Neural progenitor cell (in vitro differentiated cells): ENCODE results near the gene TSPAN3. TPM values are rescaled to one million over a fixed set of nuclear protein-coding genes. Genes with fewer than 3 reads are reported as not detected.
A peak's percentile ranks its signal among the peaks of the same experiment; 100 is the strongest.

Source experiments
- DNase-seq: peaks from one replicate; pipeline ENCODE4 v3.0.0-alpha.2; 2016; ENCODE audit warnings: low spot score
- H2AFZ ChIP-seq: fragments of 200-600 bp; sonication (generic); replicated peaks from 2 replicates; pipeline ENCODE4 v1.6.1; 2016; ENCODE audit warnings: antibody characterized with exemption
- H3F3A ChIP-seq: fragments of 200-600 bp; sonication (generic); 2 replicates; pipeline ENCODE4 v1.6.1; 2016; ENCODE audit warnings: antibody characterized with exemption, low read depth
- H3K27ac ChIP-seq: fragments of 200-600 bp; sonication (generic); 2 replicates; pipeline ENCODE4 v1.5.1; 2016; ENCODE audit warnings: mild to moderate bottlenecking
- H3K27me3 ChIP-seq: fragments of 200-600 bp; sonication (generic); 2 replicates; pipeline ENCODE4 v1.6.1; 2016; ENCODE audit warnings: mild to moderate bottlenecking, moderate library complexity
- H3K36me3 ChIP-seq: fragments of 200-600 bp; sonication (generic); 2 replicates; pipeline ENCODE4 v1.5.1; 2016
- H3K4me1 ChIP-seq: fragments of 200-600 bp; sonication (generic); 2 replicates; pipeline ENCODE4 v1.6.1; 2016; ENCODE audit warnings: mixed run types
- H3K4me2 ChIP-seq: fragments of 200-600 bp; sonication (generic); 2 replicates; pipeline ENCODE4 v1.6.1; 2016
- H3K4me3 ChIP-seq: fragments of 200-600 bp; sonication (generic); 2 replicates; pipeline ENCODE4 v1.5.1; 2016
- H3K79me2 ChIP-seq: fragments of 200-600 bp; sonication (generic); 2 replicates; pipeline ENCODE4 v1.6.1; 2016; ENCODE audit warnings: low read depth
- H3K9ac ChIP-seq: fragments of 200-600 bp; sonication (generic); 2 replicates; pipeline ENCODE4 v1.6.1; 2016
- H3K9me3 ChIP-seq: fragments of 200-600 bp; sonication (generic); 2 replicates; pipeline ENCODE4 v1.5.1; 2016; ENCODE audit warnings: low read depth
- H4K20me1 ChIP-seq: fragments of 200-600 bp; sonication (generic); 2 replicates; pipeline ENCODE4 v1.6.1; 2016; ENCODE audit warnings: low read depth
- H3K27ac Mint-ChIP-seq: 3 replicates; pipeline ENCODE4 v1.8.0; 2021; ENCODE audit warnings: mixed read lengths
- H3K27me3 Mint-ChIP-seq: 2 replicates; pipeline ENCODE4 v1.8.0; 2022; ENCODE audit warnings: low read depth, mild to moderate bottlenecking, inconsistent platforms, moderate library complexity, mixed read lengths; ENCODE audit not compliant: insufficient read depth
- H3K36me3 Mint-ChIP-seq: 3 replicates; pipeline ENCODE4 v1.8.0; 2021; ENCODE audit warnings: mixed read lengths
- H3K4me1 Mint-ChIP-seq: 3 replicates; pipeline ENCODE4 v1.8.0; 2021; ENCODE audit warnings: mixed read lengths
- H3K4me3 Mint-ChIP-seq: 3 replicates; pipeline ENCODE4 v1.8.0; 2021; ENCODE audit warnings: mild to moderate bottlenecking, moderate library complexity, mixed read lengths
- H3K9me3 Mint-ChIP-seq: 3 replicates; pipeline ENCODE4 v1.8.0; 2020; ENCODE audit warnings: mixed read lengths
- EZH2 ChIP-seq: fragments of 200-600 bp; sonication (generic); IDR thresholded peaks from 2 replicates; pipeline ENCODE4 v1.6.1; 2017; ENCODE audit warnings: antibody characterized with exemption, mild to moderate bottlenecking, moderate library complexity
- EZH2phosphoT487 ChIP-seq: fragments of 200-600 bp; sonication (generic); IDR thresholded peaks from 2 replicates; pipeline ENCODE4 v1.6.1; 2017; ENCODE audit warnings: antibody characterized with exemption
- total RNA-seq: library from RNA; depleted of rRNA; stranded (reverse); fragments of >200 nt; gene quantifications from 2 replicates; pipeline ENCODE4 v1.2.3, GENCODE V29; 2015; ENCODE audit warnings: low replicate concordance
- TF ChIP-seq, protein P1 (sequence below): fragments of 200-600 bp; sonication (generic); IDR thresholded peaks from 2 replicates; pipeline ENCODE4 v1.5.1; 2017; ENCODE audit warnings: antibody characterized with exemption, mild to moderate bottlenecking

Gene TSPAN3
- total RNA-seq, 1 donor from 2014 or later = 474 TPM

DNA sequence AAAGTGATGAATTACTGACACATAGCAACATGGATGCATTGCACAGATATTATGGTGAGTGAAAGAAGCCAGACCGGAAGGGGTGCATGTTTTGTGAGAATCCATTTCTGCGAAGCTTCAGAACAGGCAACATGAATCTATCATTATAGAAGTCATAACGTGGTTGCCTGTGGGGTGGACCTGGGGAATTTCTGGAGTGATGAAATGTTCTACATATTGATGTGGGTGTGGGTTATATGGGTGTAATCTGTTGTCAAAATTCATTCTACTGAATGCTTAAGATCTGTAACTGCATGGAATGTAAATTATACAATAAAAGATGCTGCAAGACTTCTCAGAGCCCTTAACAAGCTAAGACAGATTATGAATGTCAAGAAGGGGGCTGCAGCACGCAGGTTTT is 25.2 kb upstream of the TSPAN3 start:
- no peaks in the 10 kb centered on the region for H4K20me1 ChIP-seq

DNA sequence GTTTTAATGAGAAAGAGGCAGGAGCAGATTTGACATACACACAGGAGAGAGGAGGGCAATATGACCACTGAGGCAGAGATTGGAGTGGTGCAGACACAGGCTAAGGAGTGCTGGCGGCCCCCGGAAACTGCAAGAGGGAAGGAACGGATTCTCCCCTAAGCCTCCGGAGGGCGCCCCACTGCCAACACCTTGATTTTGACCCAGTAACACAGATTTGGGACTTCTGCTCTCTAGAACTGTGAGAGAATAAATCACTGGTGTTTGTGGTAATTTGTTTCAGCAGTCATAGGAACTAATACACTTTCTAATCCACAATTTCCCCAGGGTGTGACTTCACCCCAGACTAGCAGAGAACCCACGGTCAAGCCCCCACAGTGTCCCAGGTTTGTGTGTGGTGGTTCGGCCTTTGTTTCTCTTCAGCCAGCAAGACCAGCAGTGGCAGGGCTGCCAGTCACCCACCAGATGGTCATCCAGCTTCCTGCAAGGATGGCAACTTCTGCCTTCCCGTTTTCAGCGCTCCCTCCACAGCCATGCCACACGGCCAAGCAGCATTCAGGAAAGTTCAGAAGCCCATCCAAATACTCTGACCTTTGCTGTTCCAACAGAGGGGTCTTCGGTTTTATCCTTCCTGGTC is 23.6 kb upstream of the TSPAN3 start:
- no peaks in the 10 kb centered on the region for H3K79me2 ChIP-seq
- no peak overlapping the region for H3K4me3 ChIP-seq
- H3K27ac Mint-ChIP-seq = no peak overlapping the region
- H3K27me3 Mint-ChIP-seq = peaks cover 3% of the 10 kb centered on the region
- peaks cover 17% of the 10 kb centered on the region for H3K4me1 Mint-ChIP-seq
- TF ChIP-seq EZH2phosphoT487 = no peak
- TF ChIP-seq, protein P1, sequence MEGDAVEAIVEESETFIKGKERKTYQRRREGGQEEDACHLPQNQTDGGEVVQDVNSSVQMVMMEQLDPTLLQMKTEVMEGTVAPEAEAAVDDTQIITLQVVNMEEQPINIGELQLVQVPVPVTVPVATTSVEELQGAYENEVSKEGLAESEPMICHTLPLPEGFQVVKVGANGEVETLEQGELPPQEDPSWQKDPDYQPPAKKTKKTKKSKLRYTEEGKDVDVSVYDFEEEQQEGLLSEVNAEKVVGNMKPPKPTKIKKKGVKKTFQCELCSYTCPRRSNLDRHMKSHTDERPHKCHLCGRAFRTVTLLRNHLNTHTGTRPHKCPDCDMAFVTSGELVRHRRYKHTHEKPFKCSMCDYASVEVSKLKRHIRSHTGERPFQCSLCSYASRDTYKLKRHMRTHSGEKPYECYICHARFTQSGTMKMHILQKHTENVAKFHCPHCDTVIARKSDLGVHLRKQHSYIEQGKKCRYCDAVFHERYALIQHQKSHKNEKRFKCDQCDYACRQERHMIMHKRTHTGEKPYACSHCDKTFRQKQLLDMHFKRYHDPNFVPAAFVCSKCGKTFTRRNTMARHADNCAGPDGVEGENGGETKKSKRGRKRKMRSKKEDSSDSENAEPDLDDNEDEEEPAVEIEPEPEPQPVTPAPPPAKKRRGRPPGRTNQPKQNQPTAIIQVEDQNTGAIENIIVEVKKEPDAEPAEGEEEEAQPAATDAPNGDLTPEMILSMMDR = peak; percentile 53
- no peaks in the 10 kb centered on the region for H3K36me3 ChIP-seq
- H3F3A ChIP-seq = no peaks in the 10 kb centered on the region
- no peaks in the 10 kb centered on the region for H3K36me3 Mint-ChIP-seq
- H4K20me1 ChIP-seq = no peaks in the 10 kb centered on the region
- no peaks in the 10 kb centered on the region for H3K27me3 ChIP-seq
- no peaks in the 10 kb centered on the region for H3K9me3 ChIP-seq
- H3K9ac ChIP-seq = no peak overlapping the region
- H3K4me3 Mint-ChIP-seq = no peak overlapping the region
- H3K4me2 ChIP-seq = no peak overlapping the region
- no peaks in the 10 kb centered on the region for H3K9me3 Mint-ChIP-seq
- no peaks in the 10 kb centered on the region for H3K4me1 ChIP-seq
- H2AFZ ChIP-seq = no peak overlapping the region
- DNase-seq = peak; percentile 38
- H3K27ac ChIP-seq = no peak overlapping the region

More for the DNA sequence above, 25.2 kb upstream of the TSPAN3 start:
- no peak for DNase-seq
- H3K36me3 Mint-ChIP-seq = no peaks in the 10 kb centered on the region
- no peak overlapping the region for H3K27ac Mint-ChIP-seq
- Histone ChIP-seq H3K9ac (no peak overlapping the region), H3K27me3 (no peaks in the 10 kb centered on the region), H3K4me1 (no peaks in the 10 kb centered on the region), H3K4me2 (no peak overlapping the region), H3K79me2 (no peaks in the 10 kb centered on the region), H3K4me3 (no peak overlapping the region), H3K9me3 (no peaks in the 10 kb centered on the region), H2AFZ (no peak overlapping the region), H3F3A (no peaks in the 10 kb centered on the region), H3K27ac (no peak overlapping the region), H3K36me3 (no peaks in the 10 kb centered on the region)
- H3K9me3 Mint-ChIP-seq = no peaks in the 10 kb centered on the region
- H3K27me3 Mint-ChIP-seq = peaks cover 7% of the 10 kb centered on the region
- TF ChIP-seq, protein P1 = no peak
- TF ChIP-seq EZH2phosphoT487 (no peak), EZH2 (no peak)
- H3K4me1 Mint-ChIP-seq = peaks cover 19% of the 10 kb centered on the region
- no peak overlapping the region for H3K4me3 Mint-ChIP-seq

DNA sequence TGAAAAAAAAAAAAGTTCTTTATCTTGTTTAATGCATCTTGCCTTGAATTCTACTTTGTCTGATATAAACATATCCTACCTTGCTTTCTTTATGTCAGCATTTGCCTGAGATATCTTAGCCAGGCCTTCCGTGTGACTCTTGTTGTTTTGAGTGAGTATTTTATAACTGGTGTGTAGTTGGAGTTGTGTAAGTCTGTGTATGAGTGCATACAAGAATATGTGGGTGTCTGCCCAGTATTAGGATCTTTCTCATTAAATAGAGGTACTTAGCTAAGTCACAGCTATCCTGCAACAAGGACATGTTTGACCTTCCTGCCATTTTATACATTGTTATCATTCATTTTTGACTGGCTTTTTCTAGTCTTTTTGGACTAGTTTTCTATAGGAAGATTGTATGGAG is 22.5 kb upstream of the TSPAN3 start:
- no peaks in the 10 kb centered on the region for H3K9me3 ChIP-seq
- no peak overlapping the region for H3K27ac ChIP-seq
- H3K27me3 ChIP-seq = no peaks in the 10 kb centered on the region
- no peak overlapping the region for H3K4me3 Mint-ChIP-seq
- H3K36me3 Mint-ChIP-seq = no peaks in the 10 kb centered on the region
- no peaks in the 10 kb centered on the region for H3F3A ChIP-seq
- H3K4me1 ChIP-seq = no peaks in the 10 kb centered on the region
- no peak for DNase-seq
- no peak overlapping the region for H3K4me3 ChIP-seq
- H3K27me3 Mint-ChIP-seq = peaks cover 2% of the 10 kb centered on the region
- no peak overlapping the region for H3K9ac ChIP-seq
- no peaks in the 10 kb centered on the region for H3K79me2 ChIP-seq
- peaks cover 17% of the 10 kb centered on the region for H3K4me1 Mint-ChIP-seq
- H3K9me3 Mint-ChIP-seq = no peaks in the 10 kb centered on the region
- TF ChIP-seq EZH2phosphoT487 = no peak
- TF ChIP-seq, protein P1 = no peak
- TF ChIP-seq EZH2 = no peak
- H3K4me2 ChIP-seq = no peak overlapping the region
- H3K36me3 ChIP-seq = no peaks in the 10 kb centered on the region
- H2AFZ ChIP-seq = no peak overlapping the region
- no peak overlapping the region for H3K27ac Mint-ChIP-seq
- no peaks in the 10 kb centered on the region for H4K20me1 ChIP-seq
